Liver (tissue), 9 donors: ENCODE results near the gene CHTF18. TPM values are rescaled to one million over a fixed set of nuclear protein-coding genes. Genes with fewer than 3 reads are reported as not detected.

Source experiments
- DNase-seq: peaks from one replicate; pipeline ENCODE4 v3.0.0-alpha.2; 2017; ENCODE audit warnings: low spot score
- H3K27ac ChIP-seq, 2 donors: one replicate each; pipeline ENCODE4 v1.7.0; 2013; ENCODE audit warnings: inconsistent platforms in 2 of 2, low read length in 2 of 2, control low read depth in 1 of 2, low read depth in 1 of 2, mild to moderate bottlenecking in 1 of 2
- H3K27me3 ChIP-seq, 4 donors: one replicate each; pipeline versions ENCODE4 v1.6.1 to v1.7.0; 2013; ENCODE audit warnings: low read length in 3 of 4, inconsistent platforms in 1 of 4, mild to moderate bottlenecking in 1 of 4, moderate library complexity in 1 of 4; ENCODE audit not compliant: control insufficient read depth in 4 of 4, insufficient read depth in 4 of 4
- H3K36me3 ChIP-seq, 4 donors: one replicate each; pipeline versions ENCODE4 v1.6.1 to v1.7.0; 2013; ENCODE audit warnings: low read length in 3 of 4, mild to moderate bottlenecking in 3 of 4, low read depth in 1 of 4, moderate library complexity in 1 of 4; ENCODE audit not compliant: control insufficient read depth in 4 of 4, insufficient read depth in 3 of 4
- H3K4me1 ChIP-seq, 4 donors: one replicate each; pipeline versions ENCODE4 v1.6.1 to v1.7.0; 2013; ENCODE audit warnings: low read length in 3 of 4, mild to moderate bottlenecking in 3 of 4, moderate library complexity in 1 of 4; ENCODE audit not compliant: control insufficient read depth in 4 of 4, insufficient read depth in 4 of 4
- H3K4me3 ChIP-seq, 3 donors: one replicate each; pipeline versions ENCODE4 v1.6.1 to v1.7.0; 2013; ENCODE audit warnings: low read length in 3 of 3, control low read depth in 1 of 3, low read depth in 1 of 3, mild to moderate bottlenecking in 1 of 3
- H3K9ac ChIP-seq, 2 donors: one replicate each; pipeline ENCODE4 v1.7.0; 2013; ENCODE audit warnings: low read length in 2 of 2, mild to moderate bottlenecking in 2 of 2, moderate library complexity in 2 of 2, control low read depth in 1 of 2, low read depth in 1 of 2
- H3K9me3 ChIP-seq, 4 donors: one replicate each; pipeline versions ENCODE4 v1.6.1 to v1.7.0; 2013; ENCODE audit warnings: low read length in 3 of 4; ENCODE audit not compliant: control insufficient read depth in 4 of 4
- ATF3 ChIP-seq: IDR thresholded peaks from 2 replicates; pipeline ENCODE4 v1.6.1; 2016; ENCODE audit warnings: antibody characterized with exemption
- CTCF ChIP-seq: fragments of 150-350 bp; IDR thresholded peaks from 2 replicates; pipeline ENCODE4 v1.5.1; 2017; ENCODE audit warnings: improper control_type of control experiment, low read depth, low read length; ENCODE audit not compliant: missing input control
- EGR1 ChIP-seq, 2 donors: IDR thresholded peaks; 2 replicates each; pipeline ENCODE4 v1.6.1; 2016 to 2018; ENCODE audit warnings: antibody characterized with exemption in 2 of 2, low read depth in 2 of 2
- FOXA1 ChIP-seq: IDR thresholded peaks from 2 replicates; pipeline ENCODE4 v1.6.1; 2016; ENCODE audit warnings: antibody characterized with exemption
- FOXA2 ChIP-seq: IDR thresholded peaks from 2 replicates; pipeline ENCODE4 v1.6.1; 2016; ENCODE audit warnings: antibody characterized with exemption
- GABPA ChIP-seq, 2 donors: IDR thresholded peaks in 1 of 2; conservative IDR thresholded peaks in 1 of 2; 2 replicates each; pipeline ENCODE4 v1.6.1; 2016; ENCODE audit warnings: antibody characterized with exemption in 2 of 2, mild to moderate bottlenecking in 1 of 2, moderate library complexity in 1 of 2
- HNF4A ChIP-seq, 2 donors: conservative IDR thresholded peaks; 2 replicates each; pipeline ENCODE4 v1.6.1; 2016; ENCODE audit warnings: antibody characterized with exemption in 2 of 2, mild to moderate bottlenecking in 2 of 2
- HNF4G ChIP-seq: IDR thresholded peaks from 2 replicates; pipeline ENCODE4 v1.6.1; 2016; ENCODE audit warnings: antibody characterized with exemption
- JUND ChIP-seq, 2 donors: IDR thresholded peaks; 2 replicates each; pipeline ENCODE4 v1.6.1; 2016; ENCODE audit warnings: antibody characterized with exemption in 2 of 2
- MAX ChIP-seq: IDR thresholded peaks from 2 replicates; pipeline ENCODE4 v1.6.1; 2016; ENCODE audit warnings: antibody characterized with exemption
- NR2F2 ChIP-seq: IDR thresholded peaks from 2 replicates; pipeline ENCODE4 v1.6.1; 2016; ENCODE audit warnings: antibody characterized with exemption
- RAD21 ChIP-seq, 2 donors: IDR thresholded peaks; 2 replicates each; pipeline ENCODE4 v1.6.1; 2016; ENCODE audit warnings: antibody characterized with exemption in 2 of 2, mild to moderate bottlenecking in 2 of 2
- REST ChIP-seq: IDR thresholded peaks from 2 replicates; pipeline ENCODE4 v1.6.1; 2016; ENCODE audit warnings: antibody characterized with exemption, mild to moderate bottlenecking
- RXRA ChIP-seq, 2 donors: IDR thresholded peaks; 2 replicates each; pipeline ENCODE4 v1.6.1; 2017 to 2018; ENCODE audit warnings: antibody characterized with exemption in 2 of 2, mild to moderate bottlenecking in 1 of 2
- SP1 ChIP-seq: IDR thresholded peaks from 2 replicates; pipeline ENCODE4 v1.6.1; 2018; ENCODE audit warnings: antibody characterized with exemption, mild to moderate bottlenecking
- TAF1 ChIP-seq: conservative IDR thresholded peaks from 2 replicates; pipeline ENCODE4 v1.6.1; 2016; ENCODE audit warnings: antibody characterized with exemption, mild to moderate bottlenecking
- YY1 ChIP-seq: IDR thresholded peaks from 2 replicates; pipeline ENCODE4 v1.6.1; 2016; ENCODE audit warnings: antibody characterized with exemption, mild to moderate bottlenecking
- ZBTB33 ChIP-seq: IDR thresholded peaks from 2 replicates; pipeline ENCODE4 v1.6.1; 2016; ENCODE audit warnings: antibody characterized with exemption
- WGBS: extraction: QIAGEN DNeasy Blood & Tissue Kit; methylation state at CpG from one replicate; pipeline ENCODE4 v1.1.7; 2013; 5-methylcytosine and 5-hydroxymethylcytosine counted together
- polyA plus RNA-seq, 2 donors: library from polyadenylated mRNA; stranded (reverse) in 1 of 2; unstranded in 1 of 2; fragments of 200-250 nt in 1 of 2; fragments of >200 nt in 1 of 2; fragmentation: Nextera tagmentation in 1 of 2; extraction: Ambion mirVana in 1 of 2; gene quantifications; one replicate each; pipeline versions ENCODE4 v1.2.1 to v1.2.3, GENCODE V29; 2013 to 2015
- total RNA-seq, 2 donors: library from RNA; depleted of rRNA; stranded (reverse); fragments of >200 nt; gene quantifications; one replicate each; pipeline ENCODE4 v1.2.3, GENCODE V29; 2014
- donor health status: healthy.
- donor health status: healthy.
- donor health status: healthy.
- donor health status: healthy.
- donor health status: healthy.

CHTF18 gene
- total and polyA plus RNA-seq, 4 donors: 1.7 to 15.6 (median 3.9) TPM

- TF ChIP-seq JUND (IDR thresholded peaks at IDR 0.05) (no peak), FOXA1 (no peak), EGR1 (IDR thresholded peaks at IDR 0.05; ENCODE audit: low read depth in 2 of 2) (no peak), SP1 (no peak), HNF4G (no peak), NR2F2 (no peak), ZBTB33 (no peak), GABPA (IDR thresholded peaks at IDR 0.05 in 1 of 2, conservative IDR thresholded peaks at IDR 0.05 in 1 of 2) (no peak), FOXA2 (no peak), YY1 (no peak), CTCF (no peak), TAF1 (no peak), HNF4A (conservative IDR thresholded peaks at IDR 0.05) (no peak), REST (no peak), RXRA (IDR thresholded peaks at IDR 0.05) (no peak), MAX (no peak), ATF3 (no peak), RAD21 (IDR thresholded peaks at IDR 0.05) (no peak)
- Histone ChIP-seq H3K27ac (no peak overlapping the region), H3K36me3 (no peaks in the 10 kb centered on the region), H3K4me3 (no peak overlapping the region), H3K4me1 (no peaks in the 10 kb centered on the region), H3K27me3 (peaks cover 0 to 3% (median 0%) of the 10 kb centered on the region in 4 donors), H3K9ac (no peak overlapping the region), H3K9me3 (no peaks in the 10 kb centered on the region)
- no peak for DNase-seq
- 84% methylated on average over 9 of the region's 9 CpGs for WGBS
These were observed 34.5 kb downstream of the CHTF18 start for GRCh38 chr16:822909-823297.
